HepG2 (cell line): ENCODE data around the gene KIF24. TPM values are rescaled to one million over a fixed set of nuclear protein-coding genes. Genes with fewer than 3 reads are reported as not detected.

Experiments used
- AKNA ChIP-seq: sonication (generic); formaldehyde crosslinking; IDR thresholded peaks from 2 replicates; pipeline ENCODE4 v1.4.0; 2020; ENCODE audit warnings: missing genetic modification reagents, borderline replicate concordance
- DMAP1 ChIP-seq: IDR thresholded peaks from 2 replicates; pipeline ENCODE4 v1.6.1; 2016
- E2F2 ChIP-seq: sonication (generic); formaldehyde crosslinking; IDR thresholded peaks from 2 replicates; pipeline ENCODE4 v1.4.0; 2020; ENCODE audit warnings: missing genetic modification reagents, borderline replicate concordance
- ELF4 ChIP-seq: sonication (generic); formaldehyde crosslinking; IDR thresholded peaks from 2 replicates; pipeline ENCODE4 v1.5.0; 2020; ENCODE audit warnings: missing genetic modification reagents, mild to moderate bottlenecking, moderate library complexity, borderline replicate concordance
- FOXC1 ChIP-seq: sonication (generic); formaldehyde crosslinking; IDR thresholded peaks from 2 replicates; pipeline ENCODE4 v1.8.0; 2022; ENCODE audit warnings: mild to moderate bottlenecking, missing genetic modification reagents, borderline replicate concordance
- MTF1 ChIP-seq: sonication (generic); formaldehyde crosslinking; IDR thresholded peaks from 2 replicates; pipeline ENCODE4 v1.5.0; 2020; ENCODE audit warnings: missing genetic modification reagents
- MXD3 ChIP-seq: IDR thresholded peaks from 2 replicates; pipeline ENCODE4 v1.6.1; 2016; ENCODE audit warnings: mild to moderate bottlenecking, missing biosample characterization, missing genetic modification reagents
- RAD21 ChIP-seq: fragments of 450-650 bp; formaldehyde crosslinking; IDR thresholded peaks from 2 replicates; pipeline ENCODE4 v1.5.0; 2020; ENCODE audit warnings: mild to moderate bottlenecking
- SNAPC5 ChIP-seq: sonication (generic); formaldehyde crosslinking; IDR thresholded peaks from 2 replicates; pipeline ENCODE4 v1.8.1; 2023; ENCODE audit warnings: mild to moderate bottlenecking, missing genetic modification reagents, borderline replicate concordance
- TARDBP ChIP-seq: sonication (generic); formaldehyde crosslinking; IDR thresholded peaks from 2 replicates; pipeline ENCODE4 v1.8.0; 2022; ENCODE audit warnings: mild to moderate bottlenecking, missing genetic modification reagents
- ZHX1 ChIP-seq: sonication (generic); formaldehyde crosslinking; IDR thresholded peaks from 2 replicates; pipeline ENCODE4 v1.8.1; 2022; ENCODE audit warnings: low read depth, mild to moderate bottlenecking, missing genetic modification reagents
- ZNF10 ChIP-seq: sonication (generic); formaldehyde crosslinking; IDR thresholded peaks from 2 replicates; pipeline ENCODE4 v1.4.0; 2020; ENCODE audit warnings: mild to moderate bottlenecking, low read depth, missing genetic modification reagents, borderline replicate concordance
- ZNF121 ChIP-seq: sonication (generic); formaldehyde crosslinking; IDR thresholded peaks from 2 replicates; pipeline ENCODE4 v1.5.0; 2020; ENCODE audit warnings: mild to moderate bottlenecking, missing genetic modification reagents
- ZNF761 ChIP-seq: sonication (generic); formaldehyde crosslinking; conservative IDR thresholded peaks from 2 replicates; pipeline ENCODE4 v1.4.0; 2020; ENCODE audit warnings: mild to moderate bottlenecking, missing genetic modification reagents
- ZNF768 ChIP-seq: sonication (generic); formaldehyde crosslinking; IDR thresholded peaks from 2 replicates; pipeline ENCODE4 v1.4.0; 2020; ENCODE audit warnings: missing genetic modification reagents
- ZNF83 ChIP-seq: sonication (generic); formaldehyde crosslinking; IDR thresholded peaks from 2 replicates; pipeline ENCODE4 v1.4.0; 2020; ENCODE audit warnings: missing genetic modification reagents, mild to moderate bottlenecking, borderline replicate concordance
- ZNF839 ChIP-seq: sonication (generic); formaldehyde crosslinking; IDR thresholded peaks from 2 replicates; pipeline ENCODE4 v1.4.0; 2020; ENCODE audit warnings: missing genetic modification reagents, mild to moderate bottlenecking, borderline replicate concordance
- polyA plus RNA-seq, 8 experiments: library from polyadenylated mRNA; depleted of rRNA in 3 of 8; stranded (reverse) in 7 of 8; unstranded in 1 of 8; fragments of >200 nt; fragmentation: Illumina TruSeq in 4 of 8; extraction: Trizol in 4 of 8; gene quantifications; 2 replicates each; pipeline versions ENCODE4 v1.2.1 to v1.2.3, GENCODE V29; 2011 to 2016; ENCODE audit warnings: low read depth in 4 of 8, missing spikeins in 1 of 8, mixed read lengths in 1 of 8; ENCODE audit not compliant: insufficient read depth in 1 of 8
- total RNA-seq, 5 experiments: library from RNA; depleted of rRNA; stranded (reverse); fragments of >200 nt; fragmentation: Illumina TruSeq; extraction: Trizol; gene quantifications; 2 replicates each; pipeline ENCODE4 v1.2.3, GENCODE V29; 2016; ENCODE audit warnings: low read depth in 1 of 5

Gene KIF24
- total and polyA plus RNA-seq, 2 of the 13 experiments (the other 11 are each of a cell fraction or from before 2014, with no cell fraction given) = 1.1 to 3.0 TPM

GRCh38 chr9:34376596-34377403, 47.7 kb upstream of the KIF24 start, which contains the start of gene MYORG (continued):
- TF ChIP-seq ZNF839 (no peak), TARDBP (CRISPR knock-in tag) (peak; percentile 70), MTF1 (no peak), ZNF10 (CRISPR knock-in tag) (no peak), ZNF121 (CRISPR knock-in tag) (no peak), DMAP1 (CRISPR knock-in tag) (no peak), ZNF768 (CRISPR knock-in tag) (no peak; the same call in 1 of the 2 replicates), ZHX1 (CRISPR knock-in tag) (no peak), ELF4 (CRISPR knock-in tag) (no peak), AKNA (no peak), E2F2 (CRISPR knock-in tag) (no peak), SNAPC5 (CRISPR knock-in tag) (no peak), FOXC1 (no peak), MXD3 (CRISPR knock-in tag) (peak; percentile 10; the same call in 1 of the 2 replicates), ZNF761 (CRISPR knock-in tag) (peak; percentile 42; the same call in 1 of the 2 replicates), ZNF83 (CRISPR knock-in tag) (0 out of 2 replicates have a peak, but pooled peaks have one; percentile 12), RAD21 (peak; percentile 44)
